ENCODE data around the gene CDCA3.

DNA sequence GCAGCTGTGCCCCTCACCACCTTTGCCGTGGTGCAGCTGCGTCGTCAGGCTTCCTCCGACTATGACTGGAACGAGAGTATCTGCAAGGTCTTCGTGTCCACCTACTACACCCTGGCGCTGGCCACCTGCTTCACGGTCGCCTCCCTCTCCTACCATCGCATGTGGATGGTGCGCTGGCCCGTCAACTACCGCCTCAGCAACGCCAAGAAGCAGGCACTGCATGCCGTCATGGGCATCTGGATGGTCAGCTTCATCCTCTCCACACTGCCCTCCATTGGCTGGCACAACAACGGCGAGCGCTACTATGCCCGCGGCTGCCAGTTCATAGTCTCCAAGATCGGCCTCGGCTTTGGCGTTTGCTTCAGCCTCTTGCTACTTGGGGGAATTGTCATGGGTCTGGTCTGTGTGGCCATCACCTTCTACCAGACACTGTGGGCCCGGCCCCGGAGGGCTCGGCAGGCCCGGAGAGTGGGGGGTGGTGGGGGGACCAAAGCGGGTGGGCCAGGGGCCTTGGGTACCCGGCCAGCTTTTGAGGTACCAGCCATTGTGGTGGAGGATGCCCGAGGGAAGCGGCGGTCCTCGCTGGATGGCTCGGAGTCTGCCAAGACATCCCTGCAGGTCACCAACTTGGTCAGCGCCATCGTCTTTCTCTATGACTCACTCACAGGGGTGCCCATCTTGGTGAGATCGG is 26.9 kb downstream of the CDCA3 start:
- TF ChIP-seq, protein P1, sequence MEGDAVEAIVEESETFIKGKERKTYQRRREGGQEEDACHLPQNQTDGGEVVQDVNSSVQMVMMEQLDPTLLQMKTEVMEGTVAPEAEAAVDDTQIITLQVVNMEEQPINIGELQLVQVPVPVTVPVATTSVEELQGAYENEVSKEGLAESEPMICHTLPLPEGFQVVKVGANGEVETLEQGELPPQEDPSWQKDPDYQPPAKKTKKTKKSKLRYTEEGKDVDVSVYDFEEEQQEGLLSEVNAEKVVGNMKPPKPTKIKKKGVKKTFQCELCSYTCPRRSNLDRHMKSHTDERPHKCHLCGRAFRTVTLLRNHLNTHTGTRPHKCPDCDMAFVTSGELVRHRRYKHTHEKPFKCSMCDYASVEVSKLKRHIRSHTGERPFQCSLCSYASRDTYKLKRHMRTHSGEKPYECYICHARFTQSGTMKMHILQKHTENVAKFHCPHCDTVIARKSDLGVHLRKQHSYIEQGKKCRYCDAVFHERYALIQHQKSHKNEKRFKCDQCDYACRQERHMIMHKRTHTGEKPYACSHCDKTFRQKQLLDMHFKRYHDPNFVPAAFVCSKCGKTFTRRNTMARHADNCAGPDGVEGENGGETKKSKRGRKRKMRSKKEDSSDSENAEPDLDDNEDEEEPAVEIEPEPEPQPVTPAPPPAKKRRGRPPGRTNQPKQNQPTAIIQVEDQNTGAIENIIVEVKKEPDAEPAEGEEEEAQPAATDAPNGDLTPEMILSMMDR (IDR thresholded peaks at IDR 0.05): no peak
- TF ChIP-seq POLR2A (IDR thresholded peaks at IDR 0.05): no peak
